SJCRH30 (cell line): Measurements from ENCODE around the gene COX14. TPM values are rescaled to one million over a fixed set of nuclear protein-coding genes. Genes with fewer than 3 reads are reported as not detected.

Experiments
- DNase-seq, 2 experiments: peaks; one replicate each; pipeline ENCODE4 v3.0.0-alpha.2; 2015 to 2020
- H3K27ac ChIP-seq: fragments of 250-450 bp; sonication (Bioruptor Pico); 2 replicates; pipeline ENCODE4 v1.5.1; 2020; ENCODE audit warnings: mild to moderate bottlenecking, moderate library complexity
- H3K27me3 ChIP-seq: fragments of 250-450 bp; sonication (Bioruptor Pico); 2 replicates; pipeline ENCODE4 v1.5.1; 2020; ENCODE audit warnings: mild to moderate bottlenecking, moderate library complexity
- H3K36me3 ChIP-seq: fragments of 250-450 bp; sonication (Bioruptor Pico); 2 replicates; pipeline ENCODE4 v1.5.1; 2020; ENCODE audit warnings: mild to moderate bottlenecking, moderate library complexity
- H3K4me1 ChIP-seq: fragments of 250-450 bp; sonication (Bioruptor Pico); 2 replicates; pipeline ENCODE4 v1.5.1; 2020; ENCODE audit warnings: mild to moderate bottlenecking, moderate library complexity
- H3K4me3 ChIP-seq: fragments of 250-450 bp; sonication (Bioruptor Pico); 2 replicates; pipeline ENCODE4 v1.5.1; 2020; ENCODE audit warnings: mild to moderate bottlenecking, moderate library complexity
- H3K9me3 ChIP-seq: fragments of 250-450 bp; sonication (Bioruptor Pico); replicated peaks from 2 replicates; pipeline ENCODE4 v1.5.1; 2020; ENCODE audit warnings: mild to moderate bottlenecking, moderate library complexity
- total RNA-seq: library from RNA; depleted of rRNA; stranded (reverse); fragments of >200 nt; shearing (Covaris generic); gene quantifications from 2 replicates; pipeline ENCODE4 v1.2.3, GENCODE V29; 2014

COX14 gene
- total RNA-seq, 1 experiment from 2014 or later = 25.3 TPM

- H3K36me3 ChIP-seq = peaks cover 77% of the 10 kb centered on the region
- no peak overlapping the region for H3K4me3 ChIP-seq
- H3K4me1 ChIP-seq = no peaks in the 10 kb centered on the region
- H3K27me3 ChIP-seq = no peaks in the 10 kb centered on the region
- DNase-seq = no peak
- no peaks in the 10 kb centered on the region for H3K9me3 ChIP-seq
- H3K27ac ChIP-seq = no peak overlapping the region
These were observed 14.1 kb upstream of the COX14 start for GRCh38 chr12:50097952-50098351.

GRCh38 chr12:50099302-50100008 is 12.6 kb upstream of the COX14 start:
- no peak overlapping the region for H3K27ac ChIP-seq
- DNase-seq = no peak
- no peak overlapping the region for H3K4me3 ChIP-seq
- peaks cover 10% of the 10 kb centered on the region for H3K4me1 ChIP-seq
- no peaks in the 10 kb centered on the region for H3K27me3 ChIP-seq
- peaks cover 63% of the 10 kb centered on the region for H3K36me3 ChIP-seq
- H3K9me3 ChIP-seq = no peaks in the 10 kb centered on the region

- H3K4me3 ChIP-seq = no peak overlapping the region
- DNase-seq = no peak
- H3K27me3 ChIP-seq = no peaks in the 10 kb centered on the region
- peaks cover 55% of the 10 kb centered on the region for H3K36me3 ChIP-seq
- no peak overlapping the region for H3K27ac ChIP-seq
- peaks cover 11% of the 10 kb centered on the region for H3K4me1 ChIP-seq
- no peaks in the 10 kb centered on the region for H3K9me3 ChIP-seq
These were observed 11.5 kb upstream of the COX14 start for GRCh38 chr12:50100561-50100960.

DNA sequence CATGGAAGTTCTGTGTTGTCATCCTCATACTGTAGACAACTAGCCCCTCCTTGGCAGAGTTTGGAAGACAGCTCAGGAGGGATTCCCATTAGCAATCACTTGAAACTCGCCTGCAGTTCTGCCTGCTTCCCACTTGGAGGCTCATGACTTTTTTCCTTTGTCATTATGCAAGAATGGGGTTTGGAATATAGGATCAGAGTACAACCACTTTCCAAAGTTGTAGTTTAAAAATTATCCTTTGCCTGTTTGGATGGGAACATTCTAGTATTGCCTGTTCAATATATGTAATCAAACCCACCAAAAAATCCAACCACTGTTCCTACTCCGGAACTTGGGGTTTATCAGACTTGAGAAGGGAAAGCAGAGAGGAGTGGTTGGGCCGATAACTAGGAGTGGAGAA is 10.4 kb upstream of the COX14 start:
- Histone ChIP-seq H3K27ac (no peak overlapping the region), H3K4me1 (peaks cover 11% of the 10 kb centered on the region), H3K36me3 (peaks cover 44% of the 10 kb centered on the region), H3K9me3 (no peaks in the 10 kb centered on the region), H3K4me3 (no peak overlapping the region), H3K27me3 (no peaks in the 10 kb centered on the region)
- DNase-seq = peak in 1 of 2 experiments; percentile 39

GRCh38 chr12:50102131-50102531 is 9.9 kb upstream of the COX14 start:
- DNase-seq = no peak
- H3K27ac ChIP-seq = no peak overlapping the region
- H3K4me3 ChIP-seq = no peak overlapping the region
- no peaks in the 10 kb centered on the region for H3K9me3 ChIP-seq
- H3K27me3 ChIP-seq = no peaks in the 10 kb centered on the region
- H3K4me1 ChIP-seq = peaks cover 11% of the 10 kb centered on the region
- peaks cover 39% of the 10 kb centered on the region for H3K36me3 ChIP-seq

- H3K36me3 ChIP-seq = peaks cover 34% of the 10 kb centered on the region
- H3K9me3 ChIP-seq = no peaks in the 10 kb centered on the region
- H3K4me1 ChIP-seq = peaks cover 11% of the 10 kb centered on the region
- no peak for DNase-seq
- no peak overlapping the region for H3K27ac ChIP-seq
- no peak overlapping the region for H3K4me3 ChIP-seq
- H3K27me3 ChIP-seq = no peaks in the 10 kb centered on the region
These were observed 9.3 kb upstream of the COX14 start for GRCh38 chr12:50102646-50103309.

GRCh38 chr12:50103351-50103750 is 8.7 kb upstream of the COX14 start:
- no peaks in the 10 kb centered on the region for H3K27me3 ChIP-seq
- DNase-seq = no peak
- no peak overlapping the region for H3K27ac ChIP-seq
- H3K9me3 ChIP-seq = no peaks in the 10 kb centered on the region
- peaks cover 11% of the 10 kb centered on the region for H3K4me1 ChIP-seq
- peaks cover 28% of the 10 kb centered on the region for H3K36me3 ChIP-seq
- no peak overlapping the region for H3K4me3 ChIP-seq

DNA sequence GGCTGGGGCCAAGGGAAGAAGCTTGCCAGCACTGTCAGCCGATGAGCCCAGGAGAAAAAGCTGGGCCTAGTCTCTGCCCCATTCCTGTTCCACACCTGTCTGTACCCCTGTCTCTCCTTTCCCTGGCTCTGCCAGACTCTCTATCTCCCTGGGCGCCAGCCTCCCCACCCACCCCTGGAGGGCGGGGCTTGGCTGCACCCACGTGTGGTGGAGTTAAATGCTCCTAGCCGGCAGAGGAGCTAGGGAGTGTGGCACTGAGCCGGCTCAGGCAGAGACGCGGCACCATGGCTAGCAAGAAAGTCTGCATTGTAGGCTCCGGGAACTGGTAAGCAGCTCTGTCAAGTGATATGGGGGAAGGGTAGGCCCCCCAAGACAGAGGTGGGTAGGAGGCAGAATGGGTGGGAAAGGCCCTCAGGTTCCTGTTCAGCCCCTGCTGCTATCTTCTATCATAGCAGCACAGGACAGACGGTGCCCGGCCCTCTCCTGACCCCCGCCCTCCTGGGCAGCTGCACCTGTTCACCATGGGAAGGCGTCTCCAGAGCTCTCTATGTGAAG is 8.2 kb upstream of the COX14 start, which contains the start of gene GPD1:
Gene GPD1 (plus strand): TSS at position 242 of the 555 bp plus-strand sequence. CDS start 43 bp downstream, at position 285.
- DNase-seq = peak; percentile 61 to 73
- Histone ChIP-seq H3K27ac (no peak within 1 kb of the TSS), H3K27me3 (no peaks in the 10 kb centered on the region), H3K9me3 (no peaks in the 10 kb centered on the region), H3K4me3 (no peak within 1 kb of the TSS), H3K4me1 (peaks cover 11% of the 10 kb centered on the region), H3K36me3 (peaks cover 23% of the 10 kb centered on the region)

GRCh38 chr12:50104417-50105366 is 7.3 kb upstream of the COX14 start:
- no peak for DNase-seq
- H3K27ac ChIP-seq = no peak overlapping the region

DNA sequence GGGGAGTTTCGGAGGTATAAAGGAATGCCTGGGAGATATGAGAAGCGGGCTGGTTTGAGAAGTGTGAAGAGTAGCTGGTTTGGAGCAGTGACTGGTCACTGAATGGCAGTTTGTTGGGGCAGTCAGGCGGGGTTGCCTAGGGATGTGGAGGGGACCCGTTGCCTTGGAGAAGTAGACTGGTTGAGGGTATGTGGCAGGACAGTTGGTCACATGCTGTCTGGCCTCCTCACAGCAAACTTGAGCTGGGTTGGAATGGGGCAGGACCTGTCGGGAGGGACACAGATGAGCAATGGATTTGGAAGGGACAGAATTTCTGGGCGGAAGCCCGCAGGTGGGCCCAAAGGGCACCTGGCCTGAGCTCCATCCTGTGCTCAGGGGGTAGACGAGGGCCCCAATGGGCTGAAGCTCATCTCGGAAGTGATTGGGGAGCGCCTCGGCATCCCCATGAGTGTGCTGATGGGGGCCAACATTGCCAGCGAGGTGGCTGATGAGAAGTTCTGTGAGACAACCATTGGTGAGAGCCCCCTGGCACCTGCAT is 6.1 kb upstream of the COX14 start:
- Histone ChIP-seq H3K27me3 (no peaks in the 10 kb centered on the region), H3K4me3 (no peak overlapping the region), H3K27ac (no peak overlapping the region), H3K9me3 (no peaks in the 10 kb centered on the region), H3K4me1 (peaks cover 22% of the 10 kb centered on the region), H3K36me3 (peaks cover 10% of the 10 kb centered on the region)
- DNase-seq = no peak

More at GRCh38 chr12:50104417-50105366, 7.3 kb upstream of the COX14 start:
- H3K4me3 ChIP-seq = no peak overlapping the region
- H3K9me3 ChIP-seq = no peaks in the 10 kb centered on the region
- peaks cover 11% of the 10 kb centered on the region for H3K4me1 ChIP-seq
- no peaks in the 10 kb centered on the region for H3K27me3 ChIP-seq
- H3K36me3 ChIP-seq = peaks cover 14% of the 10 kb centered on the region

GRCh38 chr12:50106907-50107306 is 5.1 kb upstream of the COX14 start:
- Histone ChIP-seq H3K4me1 (peaks cover 24% of the 10 kb centered on the region), H3K9me3 (no peaks in the 10 kb centered on the region), H3K27ac (no peak overlapping the region), H3K4me3 (no peak overlapping the region), H3K36me3 (peaks cover 2% of the 10 kb centered on the region; the same call in 1 of the 2 replicates), H3K27me3 (no peaks in the 10 kb centered on the region)
- DNase-seq = no peak

DNA sequence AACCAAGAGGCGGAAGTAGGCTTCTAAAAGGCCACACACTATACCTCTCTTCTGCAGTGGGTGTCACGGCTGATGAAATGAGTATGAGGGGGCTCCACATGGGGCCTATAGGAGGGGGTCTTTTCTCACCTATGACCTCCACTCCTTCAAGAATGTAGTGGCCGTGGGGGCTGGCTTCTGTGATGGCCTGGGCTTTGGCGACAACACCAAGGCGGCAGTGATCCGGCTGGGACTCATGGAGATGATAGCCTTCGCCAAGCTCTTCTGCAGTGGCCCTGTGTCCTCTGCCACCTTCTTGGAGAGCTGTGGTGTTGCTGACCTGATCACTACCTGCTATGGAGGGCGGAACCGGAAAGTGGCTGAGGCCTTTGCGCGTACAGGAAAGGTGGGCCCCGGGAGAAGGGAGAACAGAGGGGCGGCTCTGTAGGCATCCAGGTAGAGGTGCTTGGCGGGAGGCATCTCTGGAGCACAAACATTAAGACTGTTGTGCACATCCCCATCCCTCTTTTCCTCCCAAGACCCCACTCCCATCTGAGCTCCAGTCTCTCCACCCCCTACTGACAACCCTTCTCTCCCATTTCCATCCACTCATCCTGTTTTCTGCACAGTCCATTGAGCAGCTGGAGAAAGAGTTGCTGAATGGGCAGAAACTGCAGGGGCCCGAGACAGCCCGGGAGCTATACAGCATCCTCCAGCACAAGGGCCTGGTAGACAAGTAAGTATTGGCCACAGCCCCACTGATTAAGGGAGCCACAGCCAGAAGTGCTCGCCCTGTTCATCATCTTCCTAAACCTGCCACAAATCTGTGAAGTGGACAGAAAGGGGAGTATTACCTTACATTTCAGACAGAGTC is 4.4 kb upstream of the COX14 start:
- no peak overlapping the region for H3K27ac ChIP-seq
- no peak overlapping the region for H3K4me3 ChIP-seq
- no peaks in the 10 kb centered on the region for H3K27me3 ChIP-seq
- DNase-seq = no peak
- H3K36me3 ChIP-seq = no peaks in the 10 kb centered on the region
- H3K4me1 ChIP-seq = peaks cover 24% of the 10 kb centered on the region
- H3K9me3 ChIP-seq = no peaks in the 10 kb centered on the region

GRCh38 chr12:50109319-50109718 is 2.7 kb upstream of the COX14 start:
- DNase-seq = no peak
- no peaks in the 10 kb centered on the region for H3K36me3 ChIP-seq
- no peaks in the 10 kb centered on the region for H3K9me3 ChIP-seq
- no peak overlapping the region for H3K27ac ChIP-seq
- H3K4me1 ChIP-seq = peaks cover 15% of the 10 kb centered on the region
- no peaks in the 10 kb centered on the region for H3K27me3 ChIP-seq
- H3K4me3 ChIP-seq = no peak overlapping the region
